Ectodermal cell (in vitro differentiated cells): ENCODE results near the gene BST1.
A peak's percentile ranks its signal among the peaks of the same experiment; 100 is the strongest.

ENCODE experiments used
- H3K27ac ChIP-seq: 2 replicates; pipeline ENCODE4 v1.7.0; 2013; ENCODE audit warnings: mild to moderate bottlenecking, low read depth, low read length; ENCODE audit not compliant: insufficient read depth, poor library complexity, severe bottlenecking
- H3K27me3 ChIP-seq: 2 replicates; pipeline ENCODE4 v1.7.0; 2013; ENCODE audit warnings: mild to moderate bottlenecking, low read length; ENCODE audit not compliant: insufficient read depth, control insufficient read depth, poor library complexity, severe bottlenecking
- H3K36me3 ChIP-seq: one replicate; pipeline ENCODE4 v1.7.0; 2013; ENCODE audit warnings: low read length; ENCODE audit not compliant: control insufficient read depth, insufficient read depth
- H3K4me1 ChIP-seq: one replicate; pipeline ENCODE4 v1.7.0; 2013; ENCODE audit warnings: low read length; ENCODE audit not compliant: control insufficient read depth, insufficient read depth
- H3K4me3 ChIP-seq: 2 replicates; pipeline ENCODE4 v1.7.0; 2013; ENCODE audit warnings: low read depth, low read length, control low read depth; ENCODE audit not compliant: insufficient read depth
- H3K9me3 ChIP-seq: 2 replicates; pipeline ENCODE4 v1.7.0; 2013; ENCODE audit warnings: mild to moderate bottlenecking, low read length, moderate library complexity; ENCODE audit not compliant: control insufficient read depth
- WGBS, 2 experiments: methylation state at CpG; one replicate each; pipeline ENCODE4 v1.1.7; 2013; ENCODE audit warnings: missing lambda C conversion rate in 2 of 2; 5-methylcytosine and 5-hydroxymethylcytosine counted together

The BST1 gene

GRCh38 chr4:15690020-15690809 lies 12.7 kb upstream of the BST1 start:
- Histone ChIP-seq H3K27ac (peak overlapping the region; percentile 68), H3K9me3 (peaks cover 2% of the 10 kb centered on the region), H3K4me1 (peaks cover 5% of the 10 kb centered on the region), H3K27me3 (no peaks in the 10 kb centered on the region), H3K4me3 (no peak overlapping the region), H3K36me3 (peaks cover 11% of the 10 kb centered on the region)
- 57 to 61% methylated on average over 6 to 7 of the region's 7 CpGs for WGBS, 2 experiments

- Histone ChIP-seq H3K9me3 (peaks cover 2% of the 10 kb centered on the region), H3K27me3 (no peaks in the 10 kb centered on the region), H3K4me1 (peaks cover 5% of the 10 kb centered on the region), H3K4me3 (no peak overlapping the region), H3K36me3 (peaks cover 7% of the 10 kb centered on the region), H3K27ac (no peak overlapping the region)
- 80 to 85% methylated on average over 3 of the region's 3 CpGs for WGBS, 2 experiments
Observed at GRCh38 chr4:15691346-15692135, 11.3 kb upstream of the BST1 start.

- Histone ChIP-seq H3K27ac (no peak overlapping the region), H3K4me3 (no peak overlapping the region), H3K9me3 (peaks cover 2% of the 10 kb centered on the region), H3K4me1 (peaks cover 5% of the 10 kb centered on the region), H3K27me3 (no peaks in the 10 kb centered on the region), H3K36me3 (peaks cover 2% of the 10 kb centered on the region)
- WGBS, 2 experiments = 91 to 93% methylated on average over 2 of the region's 2 CpGs
Observed at GRCh38 chr4:15692602-15693001, 10.3 kb upstream of the BST1 start.

- Histone ChIP-seq H3K9me3 (peaks cover 2% of the 10 kb centered on the region), H3K27ac (no peak overlapping the region), H3K36me3 (no peaks in the 10 kb centered on the region), H3K4me3 (no peak overlapping the region), H3K4me1 (peaks cover 5% of the 10 kb centered on the region), H3K27me3 (no peaks in the 10 kb centered on the region)
- 100% methylated on average over 4 of the region's 4 CpGs for WGBS, 2 experiments
Observed at GRCh38 chr4:15694431-15694830, 8.4 kb upstream of the BST1 start.

- Histone ChIP-seq H3K9me3 (peaks cover 2% of the 10 kb centered on the region), H3K4me3 (no peak overlapping the region), H3K27ac (no peak overlapping the region), H3K27me3 (no peaks in the 10 kb centered on the region), H3K36me3 (no peaks in the 10 kb centered on the region), H3K4me1 (peaks cover 5% of the 10 kb centered on the region)
- WGBS, 2 experiments = 73 to 77% methylated on average over 9 to 10 of the region's 10 CpGs
Observed at GRCh38 chr4:15695240-15695699, 7.6 kb upstream of the BST1 start.

- Histone ChIP-seq H3K27ac (no peak overlapping the region), H3K27me3 (no peaks in the 10 kb centered on the region)
- WGBS, 2 experiments = 92 to 93% methylated on average over 3 of the region's 3 CpGs
Observed at GRCh38 chr4:15695729-15696128, 7.1 kb upstream of the BST1 start.

GRCh38 chr4:15696866-15697265 lies 6.0 kb upstream of the BST1 start:
- Histone ChIP-seq H3K27me3 (no peaks in the 10 kb centered on the region), H3K36me3 (no peaks in the 10 kb centered on the region), H3K9me3 (peaks cover 2% of the 10 kb centered on the region), H3K27ac (no peak overlapping the region), H3K4me1 (no peaks in the 10 kb centered on the region), H3K4me3 (no peak overlapping the region)
- WGBS, 2 experiments = 78 to 88% methylated on average over 1 of the region's 1 CpG

More at GRCh38 chr4:15695729-15696128, 7.1 kb upstream of the BST1 start:
- Histone ChIP-seq H3K36me3 (no peaks in the 10 kb centered on the region), H3K9me3 (peaks cover 2% of the 10 kb centered on the region), H3K4me1 (peaks cover 3% of the 10 kb centered on the region), H3K4me3 (no peak overlapping the region)

GRCh38 chr4:15703439-15703838 lies 574 bp downstream of the BST1 start:
- H3K27me3 ChIP-seq = peaks cover 4% of the 10 kb centered on the region
- no peak overlapping the region for H3K27ac ChIP-seq
- H3K4me3 ChIP-seq = no peak overlapping the region
- H3K36me3 ChIP-seq = no peaks in the 10 kb centered on the region
- WGBS, 2 experiments = 94 to 95% methylated on average over 11 of the region's 11 CpGs
- no peaks in the 10 kb centered on the region for H3K9me3 ChIP-seq
- no peaks in the 10 kb centered on the region for H3K4me1 ChIP-seq

GRCh38 chr4:15704129-15704528 lies 1.3 kb downstream of the BST1 start:
- H3K9me3 ChIP-seq = no peaks in the 10 kb centered on the region
- H3K27me3 ChIP-seq = peaks cover 4% of the 10 kb centered on the region
- H3K4me3 ChIP-seq = no peak overlapping the region
- H3K36me3 ChIP-seq = no peaks in the 10 kb centered on the region
- H3K27ac ChIP-seq = no peak overlapping the region
- H3K4me1 ChIP-seq = peaks cover under 1% of the 10 kb centered on the region

GRCh38 chr4:15706646-15707362 lies 3.9 kb downstream of the BST1 start:
- peaks cover 5% of the 10 kb centered on the region for H3K4me1 ChIP-seq
- no peaks in the 10 kb centered on the region for H3K9me3 ChIP-seq
- H3K36me3 ChIP-seq = no peaks in the 10 kb centered on the region
- H3K4me3 ChIP-seq = no peak overlapping the region
- no peak overlapping the region for H3K27ac ChIP-seq
- WGBS, 2 experiments = 89 to 100% methylated on average over 2 to 3 of the region's 3 CpGs
- peaks cover 4% of the 10 kb centered on the region for H3K27me3 ChIP-seq
